ENCODE measurements around the gene WFIKKN1.
"Not testable (repeated sequence)": the region's sequence is repeated elsewhere in the genome, so short reads cannot be mapped to it uniquely, and the experiment has no call there.

WFIKKN1 gene

DNA sequence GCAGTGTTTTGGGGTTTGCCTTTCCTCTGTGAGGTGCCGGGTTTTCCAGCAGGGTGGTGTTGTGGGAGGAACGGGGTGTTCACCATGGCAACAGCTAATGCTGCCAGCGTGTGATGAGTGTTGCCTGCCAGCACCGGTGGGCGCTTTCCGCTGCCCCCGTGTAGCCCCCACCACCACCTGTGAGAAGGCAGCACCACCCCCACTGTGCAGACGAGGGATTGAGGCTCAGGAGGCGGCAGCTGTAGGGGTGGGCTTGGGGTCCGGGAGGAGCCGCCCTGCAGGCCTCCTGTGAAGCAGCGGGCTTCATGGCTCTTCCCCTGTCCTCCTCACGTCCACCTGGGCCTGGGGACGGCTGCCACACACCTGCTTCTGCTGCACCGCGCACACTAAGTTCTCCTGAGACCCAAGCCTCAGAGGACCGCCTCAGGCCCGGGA is 35.7 kb upstream of the WFIKKN1 start:
- DNase-seq (ENCODE audit: low read depth) = no peak

- no peak for DNase-seq (ENCODE audit: low read depth)
These were observed 34.6 kb upstream of the WFIKKN1 start for GRCh38 chr16:595942-596735.

GRCh38 chr16:596736-597060 is 34.1 kb upstream of the WFIKKN1 start:
- DNase-seq (ENCODE audit: low read depth) = no peak

DNA sequence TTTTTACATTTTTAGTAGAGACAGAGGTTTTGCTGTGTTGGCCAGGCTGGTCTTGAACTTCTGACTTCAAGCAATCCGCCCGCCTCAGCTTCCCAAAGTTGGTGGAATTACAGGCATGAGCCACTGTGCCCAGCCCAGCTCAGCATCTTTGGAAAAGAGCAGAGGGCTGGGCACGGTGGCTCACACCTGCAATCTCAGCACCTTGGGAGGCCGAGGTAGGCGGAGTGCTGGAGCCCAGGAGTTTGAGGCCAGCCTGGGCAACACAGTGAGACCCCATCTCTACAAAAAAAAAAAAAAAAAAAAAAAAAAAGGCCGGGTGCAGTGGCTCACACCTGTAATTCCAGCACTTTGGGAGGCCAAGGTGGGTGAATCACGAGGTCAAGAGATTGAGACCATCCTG is 33.1 kb upstream of the WFIKKN1 start:
- DNase-seq (ENCODE audit: low read depth) = not testable (repeated sequence)

GRCh38 chr16:598823-599739 is 31.7 kb upstream of the WFIKKN1 start:
- DNase-seq (ENCODE audit: low read depth) = no peak

GRCh38 chr16:600781-601180 is 30.0 kb upstream of the WFIKKN1 start:
- DNase-seq (ENCODE audit: low read depth) = no peak

DNA sequence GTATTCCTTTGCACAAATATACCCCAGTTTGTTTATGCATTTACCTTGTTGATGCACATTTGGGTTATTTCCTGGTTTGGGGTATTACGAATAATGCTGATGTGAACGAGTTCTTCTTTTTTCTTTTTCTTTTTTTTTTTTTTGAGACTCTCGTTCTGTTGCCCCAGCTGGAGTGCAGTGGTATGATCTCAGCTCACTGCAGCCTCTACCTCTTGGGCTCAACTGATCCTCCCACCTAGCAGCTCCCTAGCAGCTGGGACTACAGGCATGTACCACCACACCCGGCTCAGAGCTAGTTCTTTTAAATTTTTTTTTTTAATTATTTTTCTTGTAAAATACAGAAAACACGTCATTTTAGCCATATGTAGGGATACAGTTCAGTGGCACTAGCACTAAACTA is 26.9 kb upstream of the WFIKKN1 start:
- no peak for DNase-seq (ENCODE audit: low read depth)

DNA sequence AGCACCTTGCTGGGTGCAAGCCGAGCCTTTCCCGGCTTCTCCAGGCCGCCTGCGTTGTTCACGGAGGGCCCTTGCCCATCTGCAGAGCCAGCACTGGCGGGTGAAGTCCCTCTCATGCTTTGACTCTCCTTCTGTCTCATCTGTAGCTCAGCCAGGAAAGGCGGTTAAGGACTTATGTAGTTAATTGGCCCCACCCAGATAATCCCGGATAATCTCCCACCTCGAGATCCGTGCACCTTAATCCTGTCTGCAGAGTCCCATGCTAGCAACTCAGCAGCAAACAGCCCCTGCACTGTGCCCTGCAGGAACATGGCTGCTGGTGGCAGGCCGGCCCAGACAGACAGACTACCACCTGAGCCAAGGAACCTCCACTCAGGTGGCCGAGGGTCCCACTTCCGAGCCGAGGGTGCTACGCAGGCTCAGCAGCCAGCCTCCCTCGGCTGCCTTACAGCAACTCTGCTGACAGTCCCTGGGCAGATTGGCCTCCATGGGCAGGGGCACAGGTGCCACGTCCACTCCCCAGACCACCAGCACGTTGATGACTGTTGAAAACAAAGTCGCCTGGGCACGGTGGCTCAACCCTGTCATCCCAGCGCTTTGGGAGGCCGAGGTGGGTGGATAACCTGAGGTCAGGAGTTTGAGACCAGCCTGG is 24.0 kb upstream of the WFIKKN1 start:
- no peak for DNase-seq (ENCODE audit: low read depth)

GRCh38 chr16:608019-608418 is 22.8 kb upstream of the WFIKKN1 start:
- DNase-seq (ENCODE audit: low read depth) = no peak

GRCh38 chr16:609316-609715 is 21.5 kb upstream of the WFIKKN1 start:
- no peak for DNase-seq (ENCODE audit: low read depth)

DNA sequence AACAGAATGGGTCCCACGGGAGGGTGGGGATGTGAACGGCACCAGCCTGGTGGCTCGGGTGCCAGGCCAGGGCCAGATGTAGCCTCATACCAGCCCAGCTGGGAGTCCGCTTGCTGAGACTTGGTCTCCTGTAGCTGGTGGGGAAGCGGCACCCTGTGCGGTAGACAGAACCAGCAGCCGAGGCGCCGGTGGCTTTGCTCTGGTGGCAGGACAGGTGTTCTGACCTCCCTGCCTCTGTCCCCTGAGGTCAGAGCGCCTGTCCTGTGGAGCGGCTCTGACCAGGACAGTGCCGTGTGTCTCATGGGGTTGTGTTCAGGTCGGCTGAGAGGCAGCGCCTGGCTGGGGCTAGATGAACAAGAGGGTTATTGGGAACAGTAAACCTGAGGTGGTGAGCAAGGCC is 20.8 kb upstream of the WFIKKN1 start:
- no peak for DNase-seq (ENCODE audit: low read depth)

- peak; percentile 23 for DNase-seq (ENCODE audit: low read depth)
These were observed 20.0 kb upstream of the WFIKKN1 start for GRCh38 chr16:610513-611381.

GRCh38 chr16:615122-615521 is 15.7 kb upstream of the WFIKKN1 start:
- DNase-seq (ENCODE audit: low read depth) = no peak

DNA sequence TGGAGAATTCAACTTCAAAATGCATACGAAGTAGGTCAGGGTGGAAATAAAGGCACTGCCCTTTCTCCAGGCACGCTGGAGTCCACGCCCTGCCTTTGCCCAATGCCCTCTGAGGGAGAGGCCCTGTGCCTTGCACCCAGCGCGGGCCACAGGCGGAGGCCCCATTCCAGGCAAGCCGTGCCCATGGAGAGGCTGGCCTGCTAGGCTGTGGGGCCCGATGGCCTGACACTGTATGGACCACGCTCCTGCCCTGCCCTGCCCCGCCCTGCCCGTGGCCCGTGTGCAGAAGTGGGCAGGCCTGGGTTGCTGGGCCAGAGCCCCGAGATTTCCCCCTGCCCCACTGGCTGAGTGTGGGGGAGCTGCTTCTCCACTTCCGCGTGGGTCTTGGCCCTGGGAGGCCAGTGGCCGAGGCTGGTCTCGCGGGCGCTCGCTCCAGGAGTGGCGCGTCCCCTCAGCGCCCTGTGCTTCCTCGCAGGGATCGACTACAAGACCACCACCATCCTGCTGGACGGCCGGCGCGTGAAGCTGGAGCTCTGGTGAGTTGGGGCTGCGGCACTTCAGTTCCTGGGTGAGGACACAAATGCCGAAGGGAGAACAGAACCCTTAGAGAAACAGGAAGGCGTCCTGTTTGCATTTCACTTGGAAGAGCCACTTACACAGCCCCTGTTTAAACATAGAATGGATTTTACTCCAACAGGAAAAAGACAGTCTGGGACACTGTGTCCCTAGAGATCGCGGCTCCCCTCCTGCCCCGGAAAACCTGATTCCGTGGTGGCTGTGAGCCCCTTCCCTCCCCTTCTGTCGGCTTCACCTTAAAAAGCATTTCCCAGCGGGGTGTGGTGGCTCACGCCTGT is 13.8 kb upstream of the WFIKKN1 start:
- DNase-seq (ENCODE audit: low read depth) = no peak

GRCh38 chr16:617855-618254 is 12.9 kb upstream of the WFIKKN1 start:
- DNase-seq (ENCODE audit: low read depth) = no peak

- DNase-seq (ENCODE audit: low read depth) = no peak
These were observed 11.2 kb upstream of the WFIKKN1 start for GRCh38 chr16:619476-620100.

- DNase-seq (ENCODE audit: low read depth) = no peak
These were observed 9.9 kb upstream of the WFIKKN1 start for GRCh38 chr16:620700-621525.

DNA sequence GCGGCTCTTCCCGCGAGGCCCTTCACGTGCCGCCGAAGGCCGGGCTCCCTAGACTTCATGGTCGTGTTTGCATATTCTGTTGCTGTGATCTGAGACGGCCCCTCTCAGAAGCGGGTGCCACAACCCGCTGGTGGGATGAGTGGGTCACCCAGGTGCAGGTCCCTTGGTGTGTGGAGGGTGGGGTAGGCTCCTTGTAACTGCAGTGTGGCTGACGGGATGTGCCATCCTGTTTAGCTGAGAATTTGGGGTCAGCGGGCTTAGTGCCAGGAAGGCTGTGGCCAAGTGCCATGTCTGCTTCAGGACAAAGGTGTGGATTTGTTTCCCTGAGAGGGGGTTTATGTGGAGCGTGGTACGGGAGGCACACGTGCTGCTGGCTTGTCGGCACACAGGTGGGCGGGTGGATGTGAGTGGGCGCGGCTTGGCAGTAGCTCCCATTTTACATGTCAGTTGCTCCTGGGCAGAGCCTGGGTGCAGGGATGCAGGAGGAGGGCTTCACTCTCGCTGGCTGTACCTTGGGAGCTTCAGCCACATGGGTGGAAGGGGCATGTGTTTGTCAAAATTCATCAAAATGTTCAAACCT is 9.2 kb upstream of the WFIKKN1 start:
- DNase-seq (ENCODE audit: low read depth) = no peak

GRCh38 chr16:622920-623280 is 7.9 kb upstream of the WFIKKN1 start:
- no peak for DNase-seq (ENCODE audit: low read depth)
